ENCODE data around the gene NCAPH2.

DNA sequence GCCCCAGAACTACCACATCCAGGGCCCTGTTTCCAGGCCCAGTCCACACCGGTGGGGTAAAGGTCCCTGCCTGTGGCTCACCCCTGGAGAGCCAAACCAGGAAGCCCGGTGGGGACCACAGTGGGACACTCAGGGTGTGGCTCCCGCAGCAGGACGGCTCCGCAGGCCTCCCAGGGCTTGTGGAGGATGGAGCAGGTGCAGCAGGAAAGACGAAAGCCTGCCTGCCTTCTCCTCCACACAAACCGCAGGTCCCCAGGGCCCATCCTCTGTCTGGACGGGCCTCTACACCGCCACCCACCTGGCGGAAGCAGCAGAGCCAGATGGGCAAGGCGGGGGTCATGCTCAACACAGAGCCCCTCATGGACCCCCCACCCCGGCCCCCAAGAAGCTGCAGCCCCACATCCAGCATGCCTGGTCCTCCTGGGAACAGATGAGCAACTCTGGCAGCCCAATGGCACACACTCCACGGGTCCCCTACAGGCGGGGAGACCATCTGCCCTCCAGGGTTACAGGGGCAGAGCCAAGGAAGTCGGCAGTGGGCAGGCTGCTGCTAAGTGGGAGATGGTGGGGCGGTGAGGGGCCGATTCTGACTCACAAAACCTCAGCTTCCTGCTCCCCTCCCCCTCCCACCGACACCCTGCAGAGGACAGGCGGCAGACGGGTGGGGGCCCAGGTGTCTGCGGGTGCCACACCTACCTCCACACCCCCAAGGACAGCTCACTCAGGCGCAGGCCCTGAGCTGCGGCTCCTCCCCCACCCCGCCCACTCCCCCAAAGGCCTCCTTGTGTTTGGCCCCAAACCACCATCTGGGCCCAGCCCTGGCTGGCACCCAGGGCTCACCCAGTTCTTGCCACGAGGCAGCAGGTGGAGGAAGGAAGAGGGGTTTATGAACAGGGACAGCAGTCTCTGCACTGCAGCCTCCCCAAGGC lies 38.4 kb upstream of the NCAPH2 start:
- TF ChIP-seq, protein P1, sequence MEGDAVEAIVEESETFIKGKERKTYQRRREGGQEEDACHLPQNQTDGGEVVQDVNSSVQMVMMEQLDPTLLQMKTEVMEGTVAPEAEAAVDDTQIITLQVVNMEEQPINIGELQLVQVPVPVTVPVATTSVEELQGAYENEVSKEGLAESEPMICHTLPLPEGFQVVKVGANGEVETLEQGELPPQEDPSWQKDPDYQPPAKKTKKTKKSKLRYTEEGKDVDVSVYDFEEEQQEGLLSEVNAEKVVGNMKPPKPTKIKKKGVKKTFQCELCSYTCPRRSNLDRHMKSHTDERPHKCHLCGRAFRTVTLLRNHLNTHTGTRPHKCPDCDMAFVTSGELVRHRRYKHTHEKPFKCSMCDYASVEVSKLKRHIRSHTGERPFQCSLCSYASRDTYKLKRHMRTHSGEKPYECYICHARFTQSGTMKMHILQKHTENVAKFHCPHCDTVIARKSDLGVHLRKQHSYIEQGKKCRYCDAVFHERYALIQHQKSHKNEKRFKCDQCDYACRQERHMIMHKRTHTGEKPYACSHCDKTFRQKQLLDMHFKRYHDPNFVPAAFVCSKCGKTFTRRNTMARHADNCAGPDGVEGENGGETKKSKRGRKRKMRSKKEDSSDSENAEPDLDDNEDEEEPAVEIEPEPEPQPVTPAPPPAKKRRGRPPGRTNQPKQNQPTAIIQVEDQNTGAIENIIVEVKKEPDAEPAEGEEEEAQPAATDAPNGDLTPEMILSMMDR (IDR thresholded peaks at IDR 0.05) = no peak
- TF ChIP-seq POLR2A (IDR thresholded peaks at IDR 0.05) = no peak

All from uterus (tissue), 2 donors.